ENCODE data around the gene LNX1.

LNX1 gene

DNA sequence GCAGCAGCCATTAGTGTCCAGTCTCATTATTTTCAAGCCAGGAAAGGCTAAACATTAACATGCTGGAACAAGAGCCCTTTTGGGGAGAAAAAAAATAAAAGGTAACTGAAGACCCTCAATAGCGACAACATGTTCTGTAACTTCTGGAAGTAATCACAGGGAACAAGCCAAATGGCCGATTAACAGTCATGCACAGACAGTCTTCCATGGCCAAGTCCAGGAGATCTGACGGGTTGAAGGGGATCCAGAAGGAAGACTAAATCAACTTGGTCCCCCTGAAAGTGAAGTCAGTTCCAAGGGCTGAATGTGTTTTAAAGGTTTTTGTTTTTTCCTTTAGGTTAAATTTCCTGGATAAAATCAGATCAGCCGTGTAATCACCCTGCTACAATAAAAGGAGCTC is 52.5 kb downstream of the LNX1 start:
- 94 to 96% methylated on average over 4 of the region's 4 CpGs for WGBS, 2 experiments (ENCODE audit: insufficient coverage in 2 of 2)
- Histone ChIP-seq H3K9me3 (ENCODE audit: control insufficient read depth, low read length) (no peaks in the 10 kb centered on the region), H3K36me3 (ENCODE audit: control insufficient read depth, insufficient read depth, low read length) (no peaks in the 10 kb centered on the region), H3K27ac (ENCODE audit: low read depth, low read length, severe bottlenecking) (no peak overlapping the region), H3K4me3 (ENCODE audit: extremely low read depth, insufficient read depth, low read length, poor library complexity, severe bottlenecking) (no peak overlapping the region), H3K4me1 (ENCODE audit: control insufficient read depth, insufficient read depth, low read length, poor library complexity, severe bottlenecking) (peaks cover 11% of the 10 kb centered on the region)

DNA sequence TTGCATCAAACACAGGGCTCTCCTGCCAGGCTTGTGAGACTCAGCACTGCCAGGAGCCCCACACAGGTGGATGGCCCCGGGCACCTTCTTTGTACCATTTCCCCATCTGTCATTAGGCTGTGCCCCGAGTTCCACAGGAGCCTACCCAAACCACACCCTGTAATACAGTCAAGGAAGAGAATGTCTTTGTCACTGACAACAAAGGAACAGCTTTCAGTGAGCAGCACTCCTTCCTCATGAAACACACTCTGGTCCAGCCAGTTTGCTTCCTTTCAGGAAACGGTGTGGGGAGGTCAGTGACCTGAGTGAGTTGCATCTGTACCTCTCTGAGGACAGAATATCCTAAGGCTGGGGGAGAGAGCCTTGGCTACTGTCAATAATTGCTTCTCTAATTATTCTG is 53.7 kb downstream of the LNX1 start:
- Histone ChIP-seq H3K36me3 (ENCODE audit: control insufficient read depth, insufficient read depth, low read length) (no peaks in the 10 kb centered on the region), H3K4me1 (ENCODE audit: control insufficient read depth, insufficient read depth, low read length, poor library complexity, severe bottlenecking) (peaks cover 16% of the 10 kb centered on the region), H3K9me3 (ENCODE audit: control insufficient read depth, low read length) (no peaks in the 10 kb centered on the region), H3K27ac (ENCODE audit: low read depth, low read length, severe bottlenecking) (no peak overlapping the region), H3K4me3 (ENCODE audit: extremely low read depth, insufficient read depth, low read length, poor library complexity, severe bottlenecking) (no peak overlapping the region)
- 83 to 89% methylated on average over 2 of the region's 3 CpGs for whole genome bisulfite sequencing, 2 experiments (ENCODE audit: insufficient coverage in 2 of 2)

DNA sequence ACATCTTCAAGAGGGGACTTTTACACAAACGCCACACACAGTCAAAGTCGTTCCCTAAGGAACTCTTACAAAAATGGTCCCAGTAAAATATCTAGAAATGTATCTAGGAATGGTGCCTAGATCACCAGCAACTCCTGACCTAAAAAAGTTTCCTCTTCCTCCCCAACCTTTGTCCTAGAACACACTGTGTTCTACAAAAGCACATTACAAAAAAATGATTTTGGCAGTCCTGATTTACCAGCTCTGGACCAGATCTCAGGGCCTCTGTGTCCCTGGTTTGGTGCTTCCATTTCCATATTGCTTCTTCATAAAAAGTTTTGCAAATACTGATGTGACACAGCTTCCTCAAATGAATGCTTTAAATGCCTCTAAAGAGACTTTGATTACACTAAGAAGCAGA is 55.0 kb downstream of the LNX1 start:
- Histone ChIP-seq H3K4me3 (ENCODE audit: extremely low read depth, insufficient read depth, low read length, poor library complexity, severe bottlenecking) (no peak overlapping the region), H3K27ac (ENCODE audit: low read depth, low read length, severe bottlenecking) (no peak overlapping the region), H3K4me1 (ENCODE audit: control insufficient read depth, insufficient read depth, low read length, poor library complexity, severe bottlenecking) (peaks cover 17% of the 10 kb centered on the region), H3K36me3 (ENCODE audit: control insufficient read depth, insufficient read depth, low read length) (no peaks in the 10 kb centered on the region), H3K9me3 (ENCODE audit: control insufficient read depth, low read length) (no peaks in the 10 kb centered on the region)
- WGBS, 2 experiments (ENCODE audit: insufficient coverage in 2 of 2) = 100% methylated on average over 1 of the region's 2 CpGs; no CpG with 5 or more reads in 1 of the 2 experiments

DNA sequence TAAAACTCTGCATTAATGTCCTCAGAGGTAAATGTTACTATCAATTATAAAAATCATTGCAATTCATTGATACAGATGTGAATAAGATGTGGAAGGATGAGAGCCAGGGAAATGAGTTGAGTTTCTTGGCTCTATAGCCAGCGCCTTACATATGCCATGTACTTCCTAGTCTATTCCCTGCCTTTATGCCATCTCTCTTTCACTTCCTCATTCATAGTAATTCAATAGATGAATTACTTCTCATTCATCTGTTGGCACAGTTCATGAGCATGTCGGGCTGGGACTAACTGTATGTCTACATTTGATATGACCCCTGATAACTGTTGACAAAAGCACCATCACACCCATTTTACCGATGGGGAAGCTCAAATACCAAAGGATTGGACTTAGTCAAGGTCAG is 55.7 kb downstream of the LNX1 start:
- Histone ChIP-seq H3K4me1 (ENCODE audit: control insufficient read depth, insufficient read depth, low read length, poor library complexity, severe bottlenecking) (peaks cover 18% of the 10 kb centered on the region), H3K9me3 (ENCODE audit: control insufficient read depth, low read length) (no peaks in the 10 kb centered on the region), H3K4me3 (ENCODE audit: extremely low read depth, insufficient read depth, low read length, poor library complexity, severe bottlenecking) (no peak overlapping the region), H3K27ac (ENCODE audit: low read depth, low read length, severe bottlenecking) (no peak overlapping the region), H3K36me3 (ENCODE audit: control insufficient read depth, insufficient read depth, low read length) (no peaks in the 10 kb centered on the region)
- 92 to 100% methylated on average over 2 of the region's 3 CpGs for WGBS, 2 experiments (ENCODE audit: insufficient coverage in 2 of 2)

DNA sequence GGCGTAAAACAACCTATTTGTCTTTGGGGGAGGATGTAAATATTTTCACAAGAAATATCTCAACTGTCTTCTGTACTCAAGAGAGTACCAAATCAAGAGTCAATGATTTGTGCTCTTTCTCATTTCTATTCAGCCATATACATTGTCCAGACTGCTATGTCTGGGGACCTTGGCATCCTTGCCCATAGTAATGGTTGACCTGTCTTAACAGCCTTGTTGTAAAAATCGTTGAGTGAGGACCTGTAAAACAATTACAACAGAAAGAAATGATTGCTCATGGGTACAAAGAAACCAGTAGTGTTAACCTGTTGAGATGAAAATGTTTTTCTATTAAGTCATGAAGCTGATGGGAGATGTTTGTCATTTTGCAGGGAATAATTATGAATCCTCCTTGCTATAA is 56.6 kb downstream of the LNX1 start:
- Histone ChIP-seq H3K4me1 (ENCODE audit: control insufficient read depth, insufficient read depth, low read length, poor library complexity, severe bottlenecking) (peaks cover 18% of the 10 kb centered on the region), H3K36me3 (ENCODE audit: control insufficient read depth, insufficient read depth, low read length) (no peaks in the 10 kb centered on the region)
- 80% methylated on average over 1 of the region's 2 CpGs; no CpG with 5 or more reads in 1 of the 2 experiments for WGBS, 2 experiments (ENCODE audit: insufficient coverage in 2 of 2)

DNA sequence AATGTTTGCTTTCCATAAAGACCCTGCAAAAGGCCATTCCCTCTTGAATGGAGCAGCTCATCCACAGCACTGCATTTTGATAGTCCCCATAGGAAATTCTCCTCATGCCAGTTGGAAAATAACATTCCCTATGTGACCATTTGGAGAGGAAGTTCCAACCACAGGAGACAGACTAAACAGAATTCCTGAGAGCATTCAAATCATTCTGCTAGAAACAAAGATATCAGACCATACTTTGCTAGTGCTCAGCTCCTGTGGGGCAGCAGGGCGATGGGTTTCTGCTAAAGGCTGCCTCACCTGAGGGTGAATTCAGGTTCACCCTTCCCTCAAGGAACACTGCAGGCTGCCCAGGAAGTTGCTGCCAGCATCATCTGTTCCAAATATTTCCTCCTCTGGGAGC is 58.8 kb downstream of the LNX1 start:
- no peaks in the 10 kb centered on the region for H3K36me3 ChIP-seq (ENCODE audit: control insufficient read depth, insufficient read depth, low read length)
- 89 to 100% methylated on average over 1 of the region's 1 CpG for WGBS, 2 experiments (ENCODE audit: insufficient coverage in 2 of 2)
- H3K4me3 ChIP-seq (ENCODE audit: extremely low read depth, insufficient read depth, low read length, poor library complexity, severe bottlenecking) = no peak overlapping the region
- H3K9me3 ChIP-seq (ENCODE audit: control insufficient read depth, low read length) = no peaks in the 10 kb centered on the region
- H3K4me1 ChIP-seq (ENCODE audit: control insufficient read depth, insufficient read depth, low read length, poor library complexity, severe bottlenecking) = peaks cover 28% of the 10 kb centered on the region
- H3K27ac ChIP-seq (ENCODE audit: low read depth, low read length, severe bottlenecking) = no peak overlapping the region

More for the DNA sequence above, 56.6 kb downstream of the LNX1 start:
- Histone ChIP-seq H3K9me3 (ENCODE audit: control insufficient read depth, low read length) (no peaks in the 10 kb centered on the region), H3K27ac (ENCODE audit: low read depth, low read length, severe bottlenecking) (no peak overlapping the region), H3K4me3 (ENCODE audit: extremely low read depth, insufficient read depth, low read length, poor library complexity, severe bottlenecking) (no peak overlapping the region)

DNA sequence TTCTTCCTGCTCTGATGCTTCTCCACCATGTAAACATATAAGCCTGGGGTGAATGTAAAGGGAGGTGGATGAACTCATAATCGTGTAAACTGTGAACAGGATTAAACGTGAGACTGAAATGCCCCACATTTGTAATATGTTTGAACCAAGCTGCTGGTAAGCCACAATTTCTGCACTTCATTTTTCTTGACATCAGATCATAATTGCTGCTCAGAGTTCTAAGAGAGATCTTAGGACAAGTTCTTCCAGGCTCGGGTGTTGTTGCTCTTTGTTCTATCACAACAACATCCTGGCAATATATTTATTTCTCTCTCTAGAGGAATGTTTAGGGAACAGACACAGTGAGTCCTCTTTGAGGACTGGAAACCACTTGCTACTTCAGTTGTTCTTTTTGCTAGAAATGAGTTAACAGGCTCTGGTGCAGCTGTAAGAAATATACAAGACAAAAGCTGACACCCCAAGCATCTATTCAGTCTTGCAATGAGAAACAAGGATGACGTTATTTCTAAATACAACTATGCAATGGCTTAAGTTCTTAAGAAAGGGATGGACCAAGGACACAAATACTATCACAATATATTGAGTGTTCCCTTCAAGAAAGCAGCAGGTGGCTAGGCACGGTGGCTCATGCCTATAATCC is 59.6 kb downstream of the LNX1 start:
- H3K36me3 ChIP-seq (ENCODE audit: control insufficient read depth, insufficient read depth, low read length) = no peaks in the 10 kb centered on the region
- H3K9me3 ChIP-seq (ENCODE audit: control insufficient read depth, low read length) = no peaks in the 10 kb centered on the region
- 63 to 86% methylated on average over 1 to 2 of the region's 5 CpGs for WGBS, 2 experiments (ENCODE audit: insufficient coverage in 2 of 2)
- peaks cover 33% of the 10 kb centered on the region for H3K4me1 ChIP-seq (ENCODE audit: control insufficient read depth, insufficient read depth, low read length, poor library complexity, severe bottlenecking)
- H3K27ac ChIP-seq (ENCODE audit: low read depth, low read length, severe bottlenecking) = no peak overlapping the region
- H3K4me3 ChIP-seq (ENCODE audit: extremely low read depth, insufficient read depth, low read length, poor library complexity, severe bottlenecking) = no peak overlapping the region

DNA sequence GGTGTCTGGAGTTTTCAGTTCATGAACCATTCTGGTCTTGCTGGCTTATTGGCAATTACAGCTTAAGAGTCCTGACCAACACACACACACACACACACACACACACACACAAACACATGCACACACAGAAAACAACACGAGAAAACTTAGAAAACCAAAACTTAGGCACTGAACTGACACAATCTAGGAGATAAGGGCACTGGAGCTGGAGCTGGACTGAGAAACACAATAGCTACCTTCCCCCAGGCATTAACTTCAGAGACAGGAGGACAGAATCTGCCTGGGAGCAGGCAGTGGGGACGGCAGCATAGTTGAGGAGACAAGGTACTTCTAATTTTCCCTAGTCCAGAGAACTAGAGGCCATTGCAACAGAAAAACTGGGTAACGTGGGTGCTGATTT is 62.3 kb downstream of the LNX1 start:
- WGBS, 2 experiments (ENCODE audit: insufficient coverage in 2 of 2) = 92 to 100% methylated on average over 1 to 2 of the region's 3 CpGs
- Histone ChIP-seq H3K4me3 (ENCODE audit: extremely low read depth, insufficient read depth, low read length, poor library complexity, severe bottlenecking) (no peak overlapping the region), H3K27ac (ENCODE audit: low read depth, low read length, severe bottlenecking) (no peak overlapping the region), H3K9me3 (ENCODE audit: control insufficient read depth, low read length) (no peaks in the 10 kb centered on the region), H3K36me3 (ENCODE audit: control insufficient read depth, insufficient read depth, low read length) (no peaks in the 10 kb centered on the region), H3K4me1 (ENCODE audit: control insufficient read depth, insufficient read depth, low read length, poor library complexity, severe bottlenecking) (peaks cover 49% of the 10 kb centered on the region)

DNA sequence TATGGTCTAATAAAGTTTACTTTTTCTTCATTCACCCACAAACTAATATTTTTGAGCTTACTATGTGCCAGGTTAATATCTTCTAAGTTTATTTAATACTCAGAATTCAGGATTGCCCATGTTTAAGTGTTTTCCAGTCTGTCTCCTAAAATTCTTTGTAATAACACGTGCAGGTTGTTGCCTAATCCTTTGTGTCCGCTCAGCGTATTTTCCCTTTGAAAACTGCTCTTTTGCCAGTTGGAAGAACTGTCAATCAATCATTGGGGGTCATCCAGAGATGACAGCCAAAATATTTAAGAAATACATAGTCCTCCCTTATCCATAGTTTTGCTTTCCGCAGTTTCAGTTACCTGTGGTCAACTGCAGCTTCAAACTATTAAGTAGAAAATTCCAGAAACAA is 63.4 kb downstream of the LNX1 start:
- Histone ChIP-seq H3K9me3 (ENCODE audit: control insufficient read depth, low read length) (no peaks in the 10 kb centered on the region), H3K27ac (ENCODE audit: low read depth, low read length, severe bottlenecking) (no peak overlapping the region), H3K4me3 (ENCODE audit: extremely low read depth, insufficient read depth, low read length, poor library complexity, severe bottlenecking) (no peak overlapping the region), H3K4me1 (ENCODE audit: control insufficient read depth, insufficient read depth, low read length, poor library complexity, severe bottlenecking) (peaks cover 47% of the 10 kb centered on the region), H3K36me3 (ENCODE audit: control insufficient read depth, insufficient read depth, low read length) (no peaks in the 10 kb centered on the region)
- WGBS, 2 experiments (ENCODE audit: insufficient coverage in 2 of 2) = 91 to 100% methylated on average over 3 to 4 of the region's 4 CpGs

DNA sequence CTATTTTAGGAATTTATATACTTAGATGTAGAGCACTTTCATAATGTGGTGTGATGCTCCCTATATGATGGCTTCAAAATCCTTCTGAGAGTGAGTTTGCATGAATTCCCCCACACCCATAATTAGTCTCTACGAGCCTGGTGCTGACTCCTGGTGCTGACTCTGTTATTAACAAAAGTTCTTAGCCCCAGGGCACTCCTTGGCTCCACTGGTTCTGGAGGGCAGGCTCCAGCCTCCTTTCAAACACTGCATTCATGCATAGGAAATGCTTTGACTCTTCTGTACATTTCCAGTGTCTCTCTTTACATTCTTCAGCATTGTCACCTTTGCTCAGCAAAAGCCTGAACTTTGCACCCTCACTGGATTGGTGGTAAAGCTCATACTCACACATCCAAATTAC is 64.0 kb downstream of the LNX1 start:
- Histone ChIP-seq H3K27ac (ENCODE audit: low read depth, low read length, severe bottlenecking) (no peak overlapping the region), H3K36me3 (ENCODE audit: control insufficient read depth, insufficient read depth, low read length) (no peaks in the 10 kb centered on the region), H3K9me3 (ENCODE audit: control insufficient read depth, low read length) (no peaks in the 10 kb centered on the region), H3K4me1 (ENCODE audit: control insufficient read depth, insufficient read depth, low read length, poor library complexity, severe bottlenecking) (peaks cover 44% of the 10 kb centered on the region), H3K4me3 (ENCODE audit: extremely low read depth, insufficient read depth, low read length, poor library complexity, severe bottlenecking) (no peak overlapping the region)
- 0 to 25% methylated on average over 1 of the region's 1 CpG for WGBS, 2 experiments (ENCODE audit: insufficient coverage in 2 of 2)

DNA sequence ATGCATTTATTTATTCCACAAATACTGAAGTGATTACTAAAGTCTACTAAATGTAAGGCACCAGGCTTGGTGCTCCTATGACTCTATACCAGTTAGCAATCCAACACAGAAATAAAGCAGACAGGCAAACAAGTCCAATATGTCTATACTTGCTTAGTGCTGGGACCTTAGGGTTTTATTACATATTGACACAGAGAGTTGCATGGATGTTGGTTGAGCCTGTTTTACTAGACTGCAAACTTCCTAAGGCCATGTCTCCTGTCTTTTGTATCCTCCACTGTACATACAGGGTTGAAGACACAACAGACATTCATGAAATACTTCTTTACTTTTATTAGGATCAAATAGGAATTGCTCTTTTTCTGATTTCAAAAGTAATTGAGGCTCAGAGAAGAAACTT is 69.0 kb downstream of the LNX1 start:
- Histone ChIP-seq H3K27ac (ENCODE audit: low read depth, low read length, severe bottlenecking) (no peak overlapping the region), H3K4me1 (ENCODE audit: control insufficient read depth, insufficient read depth, low read length, poor library complexity, severe bottlenecking) (peaks cover 32% of the 10 kb centered on the region), H3K9me3 (ENCODE audit: control insufficient read depth, low read length) (no peaks in the 10 kb centered on the region), H3K4me3 (ENCODE audit: extremely low read depth, insufficient read depth, low read length, poor library complexity, severe bottlenecking) (no peak overlapping the region), H3K36me3 (ENCODE audit: control insufficient read depth, insufficient read depth, low read length) (no peaks in the 10 kb centered on the region)

Data from mesodermal cell (in vitro differentiated cells).